Ishikawa (cell line): ENCODE results near the gene UVSSA.

Experiments
- CEBPB ChIP-seq: IDR thresholded peaks from 2 replicates; pipeline ENCODE4 v1.6.1; 2012
- CREB1 ChIP-seq: IDR thresholded peaks from 2 replicates; pipeline ENCODE4 v1.6.1; 2012; ENCODE audit warnings: low read depth
- EGR1 ChIP-seq: IDR thresholded peaks from 2 replicates; pipeline ENCODE4 v1.6.1; 2012
- EP300 ChIP-seq: IDR thresholded peaks from 2 replicates; pipeline ENCODE4 v1.6.1; 2012; ENCODE audit warnings: borderline replicate concordance
- FOXM1 ChIP-seq: IDR thresholded peaks from 2 replicates; pipeline ENCODE4 v1.6.1; 2012; ENCODE audit warnings: low read depth, borderline replicate concordance
- MAX ChIP-seq: IDR thresholded peaks from 2 replicates; pipeline ENCODE4 v1.6.1; 2012
- NFIC ChIP-seq: IDR thresholded peaks from 2 replicates; pipeline ENCODE4 v1.6.1; 2012
- RAD21 ChIP-seq: IDR thresholded peaks from 2 replicates; pipeline ENCODE4 v1.6.1; 2012; ENCODE audit warnings: low read depth
- REST ChIP-seq: IDR thresholded peaks from 2 replicates; pipeline ENCODE4 v1.6.1; 2012; ENCODE audit warnings: low read depth, mild to moderate bottlenecking
- TAF1 ChIP-seq: IDR thresholded peaks from 2 replicates; pipeline ENCODE4 v1.6.1; 2012; ENCODE audit warnings: low read depth, mild to moderate bottlenecking
- TCF12 ChIP-seq: IDR thresholded peaks from 2 replicates; pipeline ENCODE4 v1.6.1; 2012; ENCODE audit warnings: low read depth
- TEAD4 ChIP-seq: IDR thresholded peaks from 2 replicates; pipeline ENCODE4 v1.6.1; 2012
- USF1 ChIP-seq: IDR thresholded peaks from 2 replicates; pipeline ENCODE4 v1.6.1; 2012
- YY1 ChIP-seq: IDR thresholded peaks from 2 replicates; pipeline ENCODE4 v1.6.1; 2012; ENCODE audit warnings: low read depth
- ZBTB7A ChIP-seq: IDR thresholded peaks from 2 replicates; pipeline ENCODE4 v1.6.1; 2012; ENCODE audit warnings: low read depth

The UVSSA gene

GRCh38 chr4:1378559-1379231 lies 31.7 kb downstream of the UVSSA start:
- no peak for TF ChIP-seq CREB1
- no peak for TF ChIP-seq MAX
- no peak for TF ChIP-seq TEAD4
- TF ChIP-seq USF1, result no peak
- TF ChIP-seq EP300, result no peak
- no peak for TF ChIP-seq CEBPB
- TF ChIP-seq NFIC, result no peak
- TF ChIP-seq TAF1, result no peak
- no peak for TF ChIP-seq EGR1
- TF ChIP-seq FOXM1, result no peak
- no peak for TF ChIP-seq TCF12
- no peak for TF ChIP-seq YY1
- TF ChIP-seq REST, result no peak
- no peak for TF ChIP-seq RAD21

GRCh38 chr4:1379351-1379781 lies 32.4 kb downstream of the UVSSA start:
- TF ChIP-seq TEAD4, result no peak
- no peak for TF ChIP-seq EP300
- TF ChIP-seq TAF1, result no peak
- TF ChIP-seq CEBPB, result no peak
- TF ChIP-seq RAD21, result no peak
- TF ChIP-seq NFIC, result no peak
- no peak for TF ChIP-seq EGR1
- TF ChIP-seq FOXM1, result no peak
- TF ChIP-seq REST, result no peak
- no peak for TF ChIP-seq MAX
- TF ChIP-seq ZBTB7A, result no peak
- no peak for TF ChIP-seq TCF12
- no peak for TF ChIP-seq CREB1

- TF ChIP-seq CREB1 (no peak), USF1 (no peak), REST (no peak), ZBTB7A (no peak), MAX (no peak), CEBPB (no peak), TCF12 (no peak)
These were observed 32.9 kb downstream of the UVSSA start for GRCh38 chr4:1379801-1380331.
